Gastroesophageal sphincter (tissue), 4 donors: Measurements from ENCODE around the gene SARS1. TPM values are rescaled to one million over a fixed set of nuclear protein-coding genes. Genes with fewer than 3 reads are reported as not detected.

Source experiments
- ATAC-seq: fragments of 150-250 bp; one replicate; pipeline ENCODE4 v1.9.1; 2016; ENCODE audit warnings: mild to moderate bottlenecking, moderate library complexity
- H3K27ac ChIP-seq, 4 donors: fragments of 200-600 bp; sonication (generic) in 3 of 4; 1 replicate in 3 of 4; 2 replicates in 1 of 4; pipeline ENCODE4 v1.5.1; 2016 to 2019
- H3K27me3 ChIP-seq: fragments of 200-600 bp; sonication (generic); one replicate; pipeline ENCODE4 v1.5.1; 2019
- H3K36me3 ChIP-seq, 2 donors: fragments of 200-600 bp; sonication (generic); one replicate each; pipeline ENCODE4 v1.5.1; 2019; ENCODE audit warnings: control low read depth in 1 of 2
- H3K4me1 ChIP-seq, 3 donors: fragments of 200-600 bp; sonication (generic); 1 replicate in 2 of 3; 2 replicates in 1 of 3; pipeline ENCODE4 v1.5.1; 2016 to 2019; ENCODE audit warnings: control low read depth in 2 of 3
- H3K4me3 ChIP-seq, 2 donors: fragments of 200-600 bp; sonication (generic); one replicate each; pipeline ENCODE4 v1.5.1; 2019; ENCODE audit warnings: mild to moderate bottlenecking in 1 of 2, moderate library complexity in 1 of 2
- H3K9me3 ChIP-seq, 3 donors: fragments of 200-600 bp; sonication (generic); one replicate each; pipeline ENCODE4 v1.5.1; 2017 to 2019; ENCODE audit warnings: control low read depth in 2 of 3
- CTCF ChIP-seq, 4 experiments: fragments of 200-600 bp in 2 of 4; fragments of 450-650 bp in 2 of 4; sonication (generic) in 1 of 4; IDR thresholded peaks; one replicate each; pipeline ENCODE4 v1.5.1; 2017 to 2019; ENCODE audit warnings: antibody characterized with exemption in 4 of 4, mild to moderate bottlenecking in 2 of 4, moderate library complexity in 2 of 4
- EP300 ChIP-seq: sonication (generic); formaldehyde crosslinking; IDR thresholded peaks from one replicate; pipeline ENCODE4 v1.6.1; 2017; ENCODE audit warnings: antibody characterized with exemption, mild to moderate bottlenecking
- POLR2A ChIP-seq, 2 donors: fragments of 450-650 bp; IDR thresholded peaks; one replicate each; pipeline ENCODE4 v1.6.1; 2017; ENCODE audit warnings: antibody characterized with exemption in 2 of 2, mild to moderate bottlenecking in 2 of 2, moderate library complexity in 1 of 2
- POLR2AphosphoS5 ChIP-seq: sonication (generic); formaldehyde crosslinking; IDR thresholded peaks from one replicate; pipeline ENCODE4 v1.6.1; 2017; ENCODE audit warnings: antibody characterized with exemption
- WGBS, 2 donors: methylation state at CpG; one replicate each; pipeline ENCODE4 v1.1.5; 2018; ENCODE audit warnings: low coverage in 1 of 2; 5-methylcytosine and 5-hydroxymethylcytosine counted together
- total RNA-seq, 4 donors: library from RNA; depleted of rRNA; stranded (reverse); fragments of >200 nt; gene quantifications; one replicate each; pipeline ENCODE4 v1.1.0, GENCODE V29; 2016

The SARS1 gene
- total RNA-seq, 4 donors from 2014 or later: 154 to 187 (median 158) TPM

DNA sequence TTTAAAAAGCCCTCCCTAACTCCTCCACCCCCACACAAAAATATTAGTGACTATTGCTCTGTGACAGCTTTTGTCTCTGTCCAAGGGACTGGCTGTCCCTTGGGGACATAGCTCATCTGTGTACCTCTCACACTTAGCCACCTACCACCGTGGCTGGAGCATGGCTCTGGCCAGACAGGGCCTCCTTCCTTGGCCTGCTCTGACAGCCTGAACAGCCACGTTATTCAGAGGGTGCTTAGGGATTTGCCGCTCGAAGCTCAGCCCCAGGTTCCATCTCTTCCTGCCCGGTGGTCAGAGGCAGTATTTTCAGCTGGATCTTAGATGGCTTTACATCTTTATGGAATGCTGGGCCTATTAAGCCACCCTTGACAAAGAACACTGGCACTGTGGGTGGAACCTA is 29.5 kb downstream of the SARS1 start:
- TF ChIP-seq CTCF (IDR thresholded peaks at IDR 0.05) (no peak), POLR2A (IDR thresholded peaks at IDR 0.05) (no peak), POLR2AphosphoS5 (no peak), EP300 (no peak)
- H3K27ac ChIP-seq: no peak overlapping the region
- peaks cover 10% of the 10 kb centered on the region for H3K27me3 ChIP-seq
- no peak overlapping the region for H3K4me3 ChIP-seq
- H3K9me3 ChIP-seq: no peaks in the 10 kb centered on the region
- H3K4me1 ChIP-seq: peaks cover 0 to 32% (median 12%) of the 10 kb centered on the region in 3 donors
- peaks cover 0 to 12% of the 10 kb centered on the region in 2 donors for H3K36me3 ChIP-seq
- 60% methylated on average over 1 to 2 of the region's 5 CpGs for WGBS, 2 donors
- ATAC-seq: no peak

DNA sequence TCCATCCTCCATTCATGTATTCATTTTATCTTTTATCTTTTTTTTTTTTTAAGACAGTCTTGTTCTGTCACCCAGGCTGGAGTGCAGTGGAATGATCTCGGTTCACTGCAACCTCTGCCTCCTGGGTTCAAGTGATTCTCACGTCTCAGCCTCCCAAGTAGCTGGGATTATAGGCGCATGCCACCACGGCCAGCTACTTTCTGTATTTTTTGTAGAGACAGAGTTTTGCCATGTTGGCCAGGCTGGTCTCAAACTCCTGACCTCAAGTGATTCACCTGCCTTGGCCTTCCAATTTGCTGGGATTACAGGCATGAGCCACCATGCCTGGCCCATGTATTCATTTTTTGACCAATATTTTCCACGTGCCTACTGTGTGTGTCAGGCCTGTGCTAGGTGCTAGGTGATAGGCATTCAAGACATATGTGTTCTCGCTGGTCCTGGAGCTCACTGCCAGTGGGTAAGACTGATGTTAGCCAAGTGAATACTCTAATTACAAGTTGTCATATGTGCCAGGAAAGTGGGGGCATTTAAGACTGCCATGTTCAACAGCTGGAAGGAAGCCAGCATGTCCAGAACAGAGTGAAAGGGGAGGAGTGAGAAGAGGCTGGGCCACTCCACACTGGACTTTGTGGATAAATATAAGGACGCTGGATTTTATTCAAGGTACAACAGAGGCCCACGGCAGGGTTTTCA is 30.3 kb downstream of the SARS1 start:
- no peak for ATAC-seq
- Histone ChIP-seq H3K36me3 (peaks cover 0 to 4% of the 10 kb centered on the region in 2 donors), H3K27me3 (peaks cover 10% of the 10 kb centered on the region), H3K4me1 (peaks cover 0 to 37% (median 12%) of the 10 kb centered on the region in 3 donors), H3K9me3 (no peaks in the 10 kb centered on the region), H3K27ac (no peak overlapping the region), H3K4me3 (no peak overlapping the region)
- WGBS, 2 donors: 74 to 78% methylated on average over 3 to 6 of the region's 8 CpGs
- TF ChIP-seq POLR2AphosphoS5: no peak
- no peak for TF ChIP-seq POLR2A (IDR thresholded peaks at IDR 0.05)
- TF ChIP-seq EP300: no peak
- TF ChIP-seq CTCF (IDR thresholded peaks at IDR 0.05): no peak

DNA sequence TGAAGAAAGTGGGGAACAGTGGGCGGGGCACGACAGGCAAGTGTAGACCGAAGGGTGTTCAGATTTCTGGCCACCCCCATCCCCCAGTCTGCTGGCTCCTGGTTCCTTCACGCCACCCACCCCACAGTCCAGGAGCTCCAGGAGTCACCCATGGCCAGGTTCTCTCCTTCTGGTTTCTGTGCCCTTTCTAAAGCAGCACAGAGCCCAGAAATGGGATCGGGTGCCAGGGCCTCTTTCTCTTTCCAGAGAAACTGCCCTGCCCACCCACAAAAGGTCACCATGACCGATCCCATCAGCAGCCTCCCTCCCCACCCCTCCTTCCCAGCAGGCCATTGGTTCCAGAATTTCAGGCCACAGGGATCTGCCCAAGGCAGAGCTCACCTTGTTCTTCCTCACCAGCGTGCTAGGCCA is 32.4 kb downstream of the SARS1 start:
- no peaks in the 10 kb centered on the region for H3K36me3 ChIP-seq
- peaks cover 0 to 40% (median 10%) of the 10 kb centered on the region in 3 donors for H3K4me1 ChIP-seq
- H3K4me3 ChIP-seq: no peak overlapping the region
- no peak for TF ChIP-seq EP300
- TF ChIP-seq CTCF (IDR thresholded peaks at IDR 0.05): no peak
- TF ChIP-seq POLR2A (IDR thresholded peaks at IDR 0.05): no peak
- TF ChIP-seq POLR2AphosphoS5: no peak
- no peak overlapping the region for H3K27ac ChIP-seq
- H3K27me3 ChIP-seq: peaks cover 10% of the 10 kb centered on the region
- no peaks in the 10 kb centered on the region for H3K9me3 ChIP-seq
- 73 to 89% methylated on average over 3 to 4 of the region's 7 CpGs for WGBS, 2 donors
- ATAC-seq: no peak

GRCh38 chr1:109247401-109248365 is 34.0 kb downstream of the SARS1 start:
- H3K36me3 ChIP-seq: no peaks in the 10 kb centered on the region
- no peak overlapping the region for H3K4me3 ChIP-seq
- peaks cover 10% of the 10 kb centered on the region for H3K27me3 ChIP-seq
- TF ChIP-seq POLR2A (IDR thresholded peaks at IDR 0.05) (no peak), CTCF (IDR thresholded peaks at IDR 0.05) (no peak), EP300 (no peak), POLR2AphosphoS5 (no peak)
- 69 to 98% methylated on average over 3 to 4 of the region's 8 CpGs for WGBS, 2 donors
- H3K27ac ChIP-seq: no peak overlapping the region
- ATAC-seq: no peak
- H3K9me3 ChIP-seq: no peaks in the 10 kb centered on the region
- H3K4me1 ChIP-seq: peaks cover 0 to 33% (median 4%) of the 10 kb centered on the region in 3 donors
